NCI-H2107 treated with DMSO at 0.1 percent for 48 hours (cell line): ENCODE results near the gene CATSPER1.
"Not testable (repeated sequence)": the region's sequence is repeated elsewhere in the genome, so short reads cannot be mapped to it uniquely, and the experiment has no call there.

ENCODE experiments used
- DNase-seq: peaks from one replicate; lab custom pipeline; 2025; ENCODE audit not compliant: unreplicated experiment; lab: John Stamatoyannopoulos, UW

Gene CATSPER1

GRCh38 chr11:66020618-66021357, 5.5 kb downstream of the CATSPER1 start:
- no peak for DNase-seq

GRCh38 chr11:66020212-66020611, 6.1 kb downstream of the CATSPER1 start:
- no peak for DNase-seq

DNA sequence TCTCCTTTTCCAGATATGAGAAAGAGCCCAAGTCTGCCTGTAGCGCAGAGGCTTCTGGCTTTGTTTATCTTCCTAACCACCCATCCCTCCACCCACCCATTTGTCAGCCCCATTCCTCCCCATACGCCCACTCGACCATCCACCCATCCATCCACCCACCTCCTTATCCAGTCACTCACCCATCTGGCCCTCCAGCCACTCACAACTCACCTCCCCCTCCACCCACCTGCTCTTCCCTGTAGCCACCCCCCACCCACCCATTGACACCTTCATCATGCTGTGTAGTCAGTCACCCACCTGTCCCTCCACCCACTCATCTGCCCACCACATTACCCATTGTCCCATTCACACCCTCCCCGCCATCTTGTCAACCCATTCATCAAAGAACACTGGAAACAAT, 9.0 kb downstream of the CATSPER1 start:
- no peak for DNase-seq

DNA sequence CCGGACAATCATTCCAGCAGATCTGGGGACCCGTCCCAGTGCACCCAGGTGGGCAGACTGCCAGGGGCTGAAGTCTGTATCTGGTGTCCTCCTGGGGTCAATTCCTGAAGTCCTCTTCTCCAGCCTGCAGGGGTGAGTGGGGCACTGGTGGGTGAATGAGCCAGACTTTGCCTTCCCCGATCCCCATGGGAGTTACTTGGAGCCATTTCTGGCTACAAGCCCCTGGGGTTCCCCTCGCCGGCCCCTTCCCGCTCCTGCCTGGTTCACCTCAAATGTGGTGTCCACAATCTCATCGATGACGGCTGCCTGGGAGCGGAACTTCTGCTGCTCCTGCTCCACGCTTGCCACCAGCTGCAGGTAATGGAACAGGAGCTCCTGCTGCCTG, 9.5 kb downstream of the CATSPER1 start:
- DNase-seq, result no peak

GRCh38 chr11:66015936-66016792, 10.1 kb downstream of the CATSPER1 start:
- no peak for DNase-seq

- DNase-seq, result no peak
These were observed 10.8 kb downstream of the CATSPER1 start for GRCh38 chr11:66015454-66015881.

GRCh38 chr11:66014804-66015453, 11.3 kb downstream of the CATSPER1 start:
- no peak for DNase-seq

GRCh38 chr11:66013762-66014100, 12.5 kb downstream of the CATSPER1 start:
- no peak for DNase-seq

DNA sequence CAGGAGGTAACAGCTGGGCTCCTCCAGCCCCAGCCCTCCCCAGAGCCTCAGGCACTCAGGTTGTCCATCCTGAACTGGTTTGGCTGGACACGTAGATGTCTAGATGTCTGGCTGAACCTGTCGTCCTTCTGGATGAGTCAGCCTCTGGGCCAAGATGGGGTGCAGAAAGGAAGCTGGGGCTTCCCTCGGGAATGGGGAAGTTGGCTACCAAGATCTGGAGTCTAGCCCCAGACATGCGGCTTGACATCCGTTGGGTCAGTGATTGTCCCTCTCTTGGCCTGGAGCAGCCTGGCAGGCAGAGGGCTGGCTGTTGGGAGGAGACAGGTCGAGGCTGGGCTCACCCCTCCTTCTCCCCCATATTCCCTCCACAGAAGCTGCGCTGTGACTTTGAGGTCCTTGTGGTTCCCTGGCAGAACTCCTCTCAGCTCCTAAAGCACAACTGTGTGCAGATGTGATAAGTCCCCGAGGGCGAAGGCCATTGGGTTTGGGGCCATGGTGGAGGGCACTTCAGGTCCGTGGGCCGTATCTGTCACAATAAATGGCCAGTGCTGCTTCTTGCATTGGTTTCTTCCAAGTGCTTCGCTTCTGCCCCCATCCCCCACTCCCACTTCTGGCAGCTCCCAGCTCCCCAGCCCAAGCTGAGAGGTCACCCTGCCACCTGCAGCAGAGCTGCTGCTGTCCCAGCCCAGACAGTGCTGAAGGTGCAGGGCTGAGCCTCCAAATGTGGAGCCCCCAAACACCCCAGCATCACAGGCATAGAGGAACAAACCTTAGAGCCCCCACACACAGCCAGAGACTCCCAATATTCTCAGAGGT, 13.1 kb downstream of the CATSPER1 start:
- DNase-seq, result no peak

DNA sequence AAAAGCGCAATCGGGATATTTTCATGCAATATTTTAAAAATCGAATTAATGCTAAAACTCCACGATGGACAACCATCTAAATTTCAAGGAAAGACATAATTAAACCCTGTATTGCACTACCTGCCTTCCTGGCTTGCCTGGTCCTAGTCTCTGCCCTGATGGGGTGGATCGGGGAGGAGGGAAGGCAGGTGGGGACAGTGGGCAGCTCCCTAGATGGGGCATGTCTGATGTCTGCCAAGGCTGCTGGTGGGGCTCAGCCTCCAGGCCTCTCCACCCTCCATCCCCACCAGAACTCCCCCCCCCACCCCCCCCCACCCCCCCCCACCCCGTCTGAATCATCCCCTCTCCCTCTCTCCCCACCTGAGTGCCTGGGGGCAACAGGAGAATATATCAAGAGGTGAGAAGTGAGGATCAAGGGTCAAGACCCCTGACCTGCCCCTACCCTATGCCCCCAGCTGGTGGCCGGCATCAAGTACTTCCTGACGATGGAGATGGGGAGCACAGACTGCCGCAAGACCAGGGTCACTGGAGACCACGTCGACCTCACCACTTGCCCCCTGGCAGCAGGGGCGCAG, 13.8 kb downstream of the CATSPER1 start:
- DNase-seq, result no peak

- DNase-seq, result no peak
These were observed 14.4 kb downstream of the CATSPER1 start, which contains the start of gene CST6 for GRCh38 chr11:66011785-66012303. CST6 (plus strand) TSS chr11:66012008; CDS start chr11:66012045, 37 bp downstream.

- no peak for DNase-seq
These were observed 15.0 kb downstream of the CATSPER1 start for GRCh38 chr11:66011239-66011784.

DNA sequence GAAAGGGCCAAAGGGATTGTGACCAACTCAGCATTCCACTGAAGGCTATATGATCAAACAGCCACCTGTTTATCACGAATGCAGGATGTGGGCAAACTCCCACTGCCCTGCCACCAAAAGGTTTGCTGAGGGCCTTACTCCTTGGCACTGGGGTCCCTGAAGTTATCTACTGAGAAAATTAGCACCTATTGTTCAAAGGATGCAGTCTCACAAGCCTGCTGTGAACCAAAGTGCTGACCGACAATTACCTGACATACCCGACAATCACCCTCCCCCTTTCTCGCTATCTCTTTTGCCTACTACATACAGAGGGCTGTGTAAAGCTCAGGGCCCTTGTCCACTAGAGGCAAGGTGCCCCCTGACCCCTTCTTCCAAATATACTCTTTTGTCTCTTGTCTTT, 16.2 kb downstream of the CATSPER1 start:
- not testable (repeated sequence) for DNase-seq

DNA sequence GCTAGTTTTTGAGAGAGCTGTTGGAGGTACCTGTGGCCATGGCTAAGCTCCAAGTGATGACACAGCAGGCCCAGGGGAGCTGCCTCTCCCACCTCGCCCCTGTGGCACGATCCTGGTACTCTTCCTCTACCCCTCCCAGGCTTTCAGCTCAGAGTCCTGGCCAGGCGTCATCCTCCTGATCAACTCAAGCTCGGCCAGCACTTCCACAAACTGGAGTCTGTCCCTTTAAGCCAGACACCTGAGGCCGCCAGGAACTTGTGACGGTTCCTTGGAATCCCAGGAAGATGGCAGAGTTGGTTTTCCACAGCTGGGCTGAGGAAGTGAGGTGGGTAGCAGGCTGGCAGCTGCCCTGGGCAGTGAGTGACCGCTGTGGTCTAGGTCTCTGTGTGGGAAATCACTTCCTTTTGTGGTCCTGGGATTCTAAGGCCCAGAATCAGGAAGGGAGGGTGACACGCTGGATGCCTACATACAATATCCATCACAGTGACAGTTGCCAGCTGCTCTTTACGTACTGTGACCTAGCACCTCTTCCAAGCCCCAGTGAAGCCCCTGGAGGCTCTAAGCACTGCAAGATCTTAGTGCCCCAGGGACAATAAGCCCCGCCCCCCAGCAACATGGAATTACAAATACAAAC, 17.7 kb downstream of the CATSPER1 start:
- no peak for DNase-seq

- DNase-seq, result no peak
These were observed 18.2 kb downstream of the CATSPER1 start for GRCh38 chr11:66008095-66008467.

GRCh38 chr11:66007201-66007634, 19.1 kb downstream of the CATSPER1 start:
- DNase-seq, result no peak

GRCh38 chr11:66006891-66007176, 19.4 kb downstream of the CATSPER1 start:
- DNase-seq, result no peak

DNA sequence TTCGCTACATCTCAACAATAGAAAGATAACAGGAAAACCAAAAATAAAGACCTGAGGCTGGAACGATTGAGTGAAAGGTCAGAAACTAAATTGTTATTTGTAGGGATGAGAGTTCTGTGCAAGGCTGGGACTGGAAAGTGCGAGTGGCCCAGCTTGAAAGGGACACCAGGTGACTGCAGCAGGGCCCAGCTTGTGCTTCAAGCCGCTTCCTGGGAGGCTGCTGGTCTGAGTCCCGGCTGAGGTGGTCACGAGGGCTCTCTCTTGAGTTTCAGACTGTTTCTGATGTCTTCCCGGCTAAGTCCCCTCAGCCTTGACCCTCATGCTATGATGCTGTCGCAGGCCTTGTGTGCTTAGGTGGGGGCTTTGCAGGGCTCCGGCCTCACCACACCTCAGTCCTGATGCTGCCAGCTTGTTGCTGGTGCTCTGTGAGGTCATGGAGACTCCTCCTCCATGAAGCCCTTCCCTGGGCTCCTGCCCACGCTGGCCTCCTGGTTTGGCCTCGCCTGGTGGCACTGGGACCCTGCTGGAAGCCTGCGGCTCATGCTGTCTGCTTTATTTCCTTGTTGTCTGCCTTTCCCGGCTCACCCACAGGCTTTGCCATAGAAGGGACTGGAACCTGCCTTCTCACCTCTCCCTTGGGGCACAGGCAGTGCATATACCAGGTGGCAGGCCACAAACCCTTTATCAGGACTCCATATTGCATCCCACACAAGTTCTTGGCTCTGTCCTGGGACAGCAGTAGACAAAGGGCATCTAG, 20.0 kb downstream of the CATSPER1 start:
- no peak for DNase-seq

DNA sequence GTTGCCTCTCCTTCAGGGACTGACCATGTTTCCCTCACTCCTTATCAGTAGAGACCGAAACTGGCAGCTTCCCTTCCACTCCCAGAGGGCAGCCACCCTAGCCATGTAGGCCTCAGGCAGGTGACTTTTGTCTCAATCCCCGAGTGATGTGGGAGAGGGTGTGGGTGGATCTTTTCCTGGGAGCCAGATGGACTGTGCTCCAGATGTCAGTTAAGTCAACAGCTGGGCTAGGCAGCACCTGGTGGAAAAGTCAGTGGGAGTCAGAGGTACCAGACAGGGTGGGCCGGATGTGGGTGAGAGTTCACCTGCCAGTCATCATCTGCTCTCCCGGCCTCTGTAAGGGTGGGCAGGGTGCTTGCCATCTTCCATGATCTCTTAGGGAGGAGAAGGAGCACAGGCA, 22.1 kb downstream of the CATSPER1 start:
- DNase-seq, result no peak
